ENCODE results near the gene HSPB7.

DNA sequence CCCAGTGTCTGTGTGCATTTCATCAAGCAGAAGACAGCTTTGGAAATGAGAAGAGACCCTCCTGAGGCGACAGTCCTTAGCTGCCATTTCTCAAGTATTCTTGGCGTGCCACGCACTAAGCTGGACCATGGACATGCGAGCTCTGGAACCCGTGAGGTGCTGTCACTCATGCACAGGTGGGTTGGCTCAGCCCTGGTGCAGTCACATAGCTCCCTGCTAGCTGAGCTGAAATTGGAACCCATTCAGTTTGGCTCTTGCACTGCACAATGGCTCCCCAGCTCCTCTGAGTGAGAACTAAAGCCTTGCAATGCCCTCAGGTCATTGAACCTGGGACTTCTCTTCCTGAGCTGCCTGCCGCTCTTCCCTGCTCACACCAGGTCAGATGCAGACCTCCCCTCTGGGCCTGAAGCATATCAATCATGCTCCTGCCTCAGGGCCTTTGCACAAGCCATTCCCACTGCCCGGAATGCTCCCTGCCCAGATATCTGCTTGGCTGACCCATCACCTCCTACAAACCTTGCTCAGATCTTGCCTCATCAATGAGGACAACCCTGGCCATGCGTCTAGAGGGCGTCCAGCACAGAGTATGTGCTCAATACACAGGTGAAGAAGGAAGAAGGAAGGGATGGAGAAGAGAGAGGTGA lies 20.1 kb downstream of the HSPB7 start:
- TF ChIP-seq SIN3A (IDR thresholded peaks at IDR 0.05; ENCODE audit: borderline replicate concordance, insufficient read depth, low read length) (no peak), POLR2AphosphoS5 (IDR thresholded peaks at IDR 0.05; ENCODE audit: low read depth, low read length) (no peak)

Measured in PFSK-1 (cell line).